ENCODE measurements around the gene ITFG2. TPM values are rescaled to one million over a fixed set of nuclear protein-coding genes. Genes with fewer than 3 reads are reported as not detected.
A peak's percentile ranks its signal among the peaks of the same experiment; 100 is the strongest.

ITFG2 gene
- 8.4 and 8.5 TPM in 2 replicates for polyA plus RNA-seq (2013)

DNA sequence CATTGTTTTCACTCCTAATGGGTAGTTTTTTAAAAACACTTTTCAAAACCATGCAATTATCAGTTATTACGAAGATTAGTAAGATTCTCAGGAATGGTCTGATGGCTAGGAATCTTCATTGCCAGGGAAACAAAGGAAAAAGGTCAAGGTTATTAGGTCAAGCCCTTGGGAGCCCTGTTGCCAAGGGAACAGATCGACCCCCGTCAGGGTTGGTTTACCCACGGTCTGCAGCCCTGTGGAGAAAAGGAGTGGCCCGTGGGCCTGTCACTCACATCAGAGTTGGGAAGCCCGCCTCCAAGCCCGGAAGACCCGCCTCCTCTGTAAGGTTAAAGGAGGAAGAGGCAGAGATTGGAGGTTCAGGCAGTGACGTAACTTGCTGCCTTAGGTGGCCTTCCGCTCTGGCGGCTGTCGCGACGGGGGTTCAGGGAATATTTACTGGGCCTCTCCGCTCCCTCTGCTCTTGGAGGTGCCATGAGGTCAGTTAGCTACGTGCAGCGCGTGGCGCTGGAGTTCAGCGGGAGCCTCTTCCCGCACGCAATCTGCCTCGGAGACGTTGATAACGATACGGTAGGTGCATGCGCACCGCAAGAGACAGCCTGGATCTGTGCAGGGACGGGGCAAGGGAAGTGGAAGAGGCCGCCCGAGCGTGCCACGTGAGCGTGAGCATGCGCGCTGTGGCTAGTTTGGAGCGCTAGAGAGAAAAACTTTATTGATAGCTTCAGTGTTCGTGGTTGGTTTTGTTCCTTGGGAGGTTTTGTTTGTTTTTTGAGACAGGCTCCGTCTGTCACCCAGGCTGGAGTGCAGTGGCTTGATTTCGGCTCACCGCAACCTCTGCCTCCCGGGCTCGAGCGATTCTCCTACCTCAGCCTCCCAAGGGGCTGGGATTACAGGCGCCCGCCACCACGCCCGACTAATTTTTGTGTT lies at the start of gene ITFG2:
Gene ITFG2 (plus strand): TSS at position 379 of the 924 bp plus-strand sequence. CDS start 93 bp downstream, at position 472.
- peak within 1 kb of the TSS; percentile 88 for H4K91ac ChIP-seq (ENCODE audit: low read depth, low read length)
- peak within 1 kb of the TSS; percentile 84 for H2BK120ac ChIP-seq (ENCODE audit: insufficient read depth, low read length, poor library complexity)
- peak within 1 kb of the TSS; percentile 99 for H3K4me3 ChIP-seq (ENCODE audit: low read depth, low read length)
- H3K27me3 ChIP-seq (ENCODE audit: insufficient read depth, low read length), result no peaks in the 10 kb centered on the region
- H2BK12ac ChIP-seq (ENCODE audit: low read length), result no peak within 1 kb of the TSS
- peak within 1 kb of the TSS; percentile 95 for H3K27ac ChIP-seq (ENCODE audit: low read depth, low read length)
- peak within 1 kb of the TSS; percentile 92 for H2AFZ ChIP-seq (ENCODE audit: insufficient read depth, low read length, poor library complexity)
- peak within 1 kb of the TSS; percentile 97 for H4K12ac ChIP-seq (ENCODE audit: low read depth, low read length)
- peak within 1 kb of the TSS; percentile 98 for H3K14ac ChIP-seq (ENCODE audit: low read length)
- H3K9ac ChIP-seq (ENCODE audit: low read length), result peak within 1 kb of the TSS; percentile 100
- H3K4ac ChIP-seq (ENCODE audit: low read depth, low read length), result peak within 1 kb of the TSS; percentile 88
- H2AK5ac ChIP-seq (ENCODE audit: low read length), result no peak within 1 kb of the TSS
- peaks cover 0 to 3% of the 10 kb centered on the region in 2 experiments for H3K4me1 ChIP-seq (ENCODE audit: control insufficient read depth in 1 of 2, insufficient read depth in 2 of 2, low read length in 2 of 2)
- H3K79me2 ChIP-seq (ENCODE audit: control insufficient read depth, insufficient read depth, low read length, poor library complexity), result peaks cover 2% of the 10 kb centered on the region
- no CpG with 5 or more reads among the region's 48 CpGs for WGBS (ENCODE audit: extremely low coverage, insufficient coverage, insufficient read length)
- H3K4me2 ChIP-seq (ENCODE audit: low read length), result peak within 1 kb of the TSS; percentile 78
- peak within 1 kb of the TSS; percentile 88 for H2BK5ac ChIP-seq (ENCODE audit: low read depth, low read length, poor library complexity)
- H3K79me1 ChIP-seq (ENCODE audit: low read length), result peaks cover 8% of the 10 kb centered on the region
- no peak within 1 kb of the TSS for H3K23ac ChIP-seq (ENCODE audit: low read length)
- peaks cover 3% of the 10 kb centered on the region in 2 experiments for H3K36me3 ChIP-seq (ENCODE audit: control insufficient read depth in 1 of 2, insufficient read depth in 2 of 2, low read length in 2 of 2)
- H3K18ac ChIP-seq (ENCODE audit: low read length), result peak within 1 kb of the TSS; percentile 97
- no peaks in the 10 kb centered on the region for H3K9me3 ChIP-seq (ENCODE audit: insufficient read depth, low read depth, low read length)
- peak; percentile 95 to 98 for DNase-seq
- H4K8ac ChIP-seq (ENCODE audit: low read depth, low read length), result peak within 1 kb of the TSS; percentile 97

DNA sequence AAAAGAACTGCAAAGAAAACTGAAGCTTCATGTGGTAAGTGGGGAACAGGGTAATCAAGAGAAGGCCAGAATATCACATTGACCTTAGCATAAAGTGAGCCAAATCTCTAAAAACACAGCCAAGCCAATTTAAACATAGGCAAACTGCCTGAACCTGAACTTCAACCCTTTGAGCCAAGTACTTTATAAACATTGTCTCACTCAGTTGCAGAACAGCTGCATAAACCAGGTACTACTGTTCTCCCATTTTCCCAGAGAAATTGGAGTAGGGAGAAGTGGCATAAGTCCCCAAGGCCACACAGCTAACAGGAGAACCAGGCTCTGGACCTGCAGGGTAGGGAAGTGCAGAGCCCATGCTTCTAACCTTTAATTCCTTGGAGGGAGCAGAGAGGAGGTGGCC lies 48.1 kb upstream of the ITFG2 start:
- Histone ChIP-seq H2BK5ac (ENCODE audit: low read depth, low read length, poor library complexity) (no peak overlapping the region), H3K4ac (ENCODE audit: low read depth, low read length) (no peak overlapping the region), H3K4me1 (ENCODE audit: control insufficient read depth in 1 of 2, insufficient read depth in 2 of 2, low read length in 2 of 2) (no peaks in the 10 kb centered on the region), H2BK12ac (ENCODE audit: low read length) (no peak overlapping the region), H3K9ac (ENCODE audit: low read length) (no peak overlapping the region), H2BK120ac (ENCODE audit: insufficient read depth, low read length, poor library complexity) (no peak overlapping the region), H4K91ac (ENCODE audit: low read depth, low read length) (no peak overlapping the region), H3K14ac (ENCODE audit: low read length) (no peak overlapping the region), H3K36me3 (ENCODE audit: control insufficient read depth in 1 of 2, insufficient read depth in 2 of 2, low read length in 2 of 2) (no peaks in the 10 kb centered on the region), H3K23ac (ENCODE audit: low read length) (no peak overlapping the region), H3K9me3 (ENCODE audit: insufficient read depth, low read depth, low read length) (peaks cover 2% of the 10 kb centered on the region), H2AFZ (ENCODE audit: insufficient read depth, low read length, poor library complexity) (no peak overlapping the region), H3K27me3 (ENCODE audit: insufficient read depth, low read length) (no peaks in the 10 kb centered on the region), H3K27ac (ENCODE audit: low read depth, low read length) (no peak overlapping the region), H3K4me2 (ENCODE audit: low read length) (no peak overlapping the region), H3K79me2 (ENCODE audit: control insufficient read depth, insufficient read depth, low read length, poor library complexity) (no peaks in the 10 kb centered on the region), H3K18ac (ENCODE audit: low read length) (no peak overlapping the region), H4K12ac (ENCODE audit: low read depth, low read length) (no peak overlapping the region), H3K79me1 (ENCODE audit: low read length) (no peaks in the 10 kb centered on the region), H4K8ac (ENCODE audit: low read depth, low read length) (no peak overlapping the region), H3K4me3 (ENCODE audit: low read depth, low read length) (no peak overlapping the region), H2AK5ac (ENCODE audit: low read length) (no peak overlapping the region)
- no peak for DNase-seq

DNA sequence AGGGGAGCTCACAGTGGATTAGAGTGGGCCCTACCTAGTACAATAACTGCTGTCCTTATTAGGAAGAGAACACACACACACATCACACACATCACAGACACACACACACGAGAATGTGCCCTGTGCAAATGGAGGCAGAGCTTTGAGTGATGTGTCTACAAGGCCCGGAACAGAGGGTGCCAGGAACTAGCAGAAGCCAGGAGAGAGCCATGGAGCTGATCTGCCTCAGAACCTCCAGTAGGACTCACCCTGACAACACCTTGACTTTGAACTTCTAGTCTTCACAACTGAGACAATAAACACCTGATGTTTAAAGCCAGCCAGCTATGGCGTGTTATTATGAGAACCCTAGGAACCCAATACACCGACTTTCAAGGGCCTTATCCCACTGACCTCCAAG lies 47.4 kb upstream of the ITFG2 start:
- no peak overlapping the region for H3K14ac ChIP-seq (ENCODE audit: low read length)
- H3K23ac ChIP-seq (ENCODE audit: low read length), result no peak overlapping the region
- no peak overlapping the region for H3K4me2 ChIP-seq (ENCODE audit: low read length)

DNA sequence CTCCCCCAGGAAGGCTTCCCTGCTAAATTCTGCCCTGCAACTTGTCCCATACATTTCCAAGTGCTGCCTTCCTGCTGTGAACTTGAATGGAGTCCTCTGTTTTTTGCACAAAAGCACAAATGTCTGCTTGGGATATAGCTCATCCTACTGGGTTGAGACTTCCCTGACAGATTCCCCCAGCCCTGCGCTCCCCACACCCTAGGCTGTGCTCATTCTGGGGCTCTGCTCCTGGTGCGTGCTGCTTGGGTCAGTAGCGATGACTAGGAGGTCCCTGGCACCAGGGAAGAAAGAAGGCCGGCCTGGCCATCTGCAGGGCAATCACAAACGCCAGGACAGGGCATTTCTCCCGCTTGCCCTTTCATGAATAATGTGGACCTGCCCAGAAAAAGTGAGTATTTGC lies 46.9 kb upstream of the ITFG2 start:
- Histone ChIP-seq H3K9ac (ENCODE audit: low read length) (no peak overlapping the region), H2BK5ac (ENCODE audit: low read depth, low read length, poor library complexity) (no peak overlapping the region), H3K4me2 (ENCODE audit: low read length) (no peak overlapping the region), H3K4me1 (ENCODE audit: control insufficient read depth in 1 of 2, insufficient read depth in 2 of 2, low read length in 2 of 2) (peaks cover 4 to 8% of the 10 kb centered on the region in 2 experiments), H3K18ac (ENCODE audit: low read length) (no peak overlapping the region), H3K27ac (ENCODE audit: low read depth, low read length) (no peak overlapping the region), H3K9me3 (ENCODE audit: insufficient read depth, low read depth, low read length) (no peaks in the 10 kb centered on the region), H3K23ac (ENCODE audit: low read length) (no peak overlapping the region), H2BK12ac (ENCODE audit: low read length) (no peak overlapping the region), H2AFZ (ENCODE audit: insufficient read depth, low read length, poor library complexity) (no peak overlapping the region), H3K14ac (ENCODE audit: low read length) (no peak overlapping the region), H3K79me1 (ENCODE audit: low read length) (no peaks in the 10 kb centered on the region), H4K8ac (ENCODE audit: low read depth, low read length) (no peak overlapping the region), H3K4ac (ENCODE audit: low read depth, low read length) (no peak overlapping the region), H3K4me3 (ENCODE audit: low read depth, low read length) (no peak overlapping the region), H3K27me3 (ENCODE audit: insufficient read depth, low read length) (no peaks in the 10 kb centered on the region), H4K91ac (ENCODE audit: low read depth, low read length) (no peak overlapping the region), H3K79me2 (ENCODE audit: control insufficient read depth, insufficient read depth, low read length, poor library complexity) (no peaks in the 10 kb centered on the region), H4K12ac (ENCODE audit: low read depth, low read length) (no peak overlapping the region), H2AK5ac (ENCODE audit: low read length) (no peak overlapping the region), H3K36me3 (ENCODE audit: control insufficient read depth in 1 of 2, insufficient read depth in 2 of 2, low read length in 2 of 2) (no peaks in the 10 kb centered on the region), H2BK120ac (ENCODE audit: insufficient read depth, low read length, poor library complexity) (no peak overlapping the region)
- no peak for DNase-seq
- no CpG with 5 or more reads among the region's 6 CpGs for WGBS (ENCODE audit: extremely low coverage, insufficient coverage, insufficient read length)

More for the DNA sequence above, 47.4 kb upstream of the ITFG2 start:
- Histone ChIP-seq H2BK5ac (ENCODE audit: low read depth, low read length, poor library complexity) (no peak overlapping the region), H3K4ac (ENCODE audit: low read depth, low read length) (no peak overlapping the region), H2BK12ac (ENCODE audit: low read length) (no peak overlapping the region), H3K4me3 (ENCODE audit: low read depth, low read length) (no peak overlapping the region), H3K9me3 (ENCODE audit: insufficient read depth, low read depth, low read length) (no peaks in the 10 kb centered on the region), H3K4me1 (ENCODE audit: control insufficient read depth in 1 of 2, insufficient read depth in 2 of 2, low read length in 2 of 2) (peaks cover 4% of the 10 kb centered on the region in 2 experiments), H3K79me2 (ENCODE audit: control insufficient read depth, insufficient read depth, low read length, poor library complexity) (no peaks in the 10 kb centered on the region), H4K12ac (ENCODE audit: low read depth, low read length) (no peak overlapping the region), H3K27me3 (ENCODE audit: insufficient read depth, low read length) (no peaks in the 10 kb centered on the region), H2AK5ac (ENCODE audit: low read length) (no peak overlapping the region), H3K79me1 (ENCODE audit: low read length) (no peaks in the 10 kb centered on the region), H4K8ac (ENCODE audit: low read depth, low read length) (no peak overlapping the region), H3K36me3 (ENCODE audit: control insufficient read depth in 1 of 2, insufficient read depth in 2 of 2, low read length in 2 of 2) (no peaks in the 10 kb centered on the region), H3K27ac (ENCODE audit: low read depth, low read length) (no peak overlapping the region), H2AFZ (ENCODE audit: insufficient read depth, low read length, poor library complexity) (no peak overlapping the region), H3K18ac (ENCODE audit: low read length) (no peak overlapping the region), H3K9ac (ENCODE audit: low read length) (no peak overlapping the region), H4K91ac (ENCODE audit: low read depth, low read length) (no peak overlapping the region), H2BK120ac (ENCODE audit: insufficient read depth, low read length, poor library complexity) (no peak overlapping the region)
- no CpG with 5 or more reads among the region's 4 CpGs for WGBS (ENCODE audit: extremely low coverage, insufficient coverage, insufficient read length)
- DNase-seq, result no peak

Data from trophoblast cell (in vitro differentiated cells and primary cell).